ENCODE results near the gene TAF9B. TPM values are rescaled to one million over a fixed set of nuclear protein-coding genes. Genes with fewer than 3 reads are reported as not detected.
"Not testable (repeated sequence)": the region's sequence is repeated elsewhere in the genome, so short reads cannot be mapped to it uniquely, and the experiment has no call there.

TAF9B gene
- total RNA-seq, 2 donors from 2014 or later, result 44.0 to 53.1 TPM

GRCh38 chrX:78131117-78131516 is 8.3 kb downstream of the TAF9B start:
- 100% methylated on average over 1 of the region's 1 CpG; no CpG with 5 or more reads in 1 of the 2 experiments for WGBS, 2 experiments (ENCODE audit: insufficient coverage in 1 of 2, insufficient read length in 1 of 2)
- Histone ChIP-seq H3K36me3 (ENCODE audit: control insufficient read depth, insufficient read depth, low read length) (peaks cover 14% of the 10 kb centered on the region), H3K27ac (ENCODE audit: low read depth, low read length) (no peak overlapping the region), H3K27me3 (ENCODE audit: control insufficient read depth, insufficient read depth, low read length, poor library complexity, severe bottlenecking) (no peaks in the 10 kb centered on the region), H3K4me1 (ENCODE audit: control insufficient read depth, insufficient read depth, low read length) (no peaks in the 10 kb centered on the region), H3K9ac (ENCODE audit: extremely low read depth, low read length, poor library complexity, severe bottlenecking) (no peak overlapping the region), H3K9me3 (ENCODE audit: control insufficient read depth, low read length) (no peaks in the 10 kb centered on the region), H3K4me3 (ENCODE audit: low read length) (no peak overlapping the region)
- H3K36me3 Mint-ChIP-seq (ENCODE audit: low read depth), result peaks cover 26% of the 10 kb centered on the region
- TF ChIP-seq CTCF (conservative IDR thresholded peaks at IDR 0.05), result no peak
- no peaks in the 10 kb centered on the region for H3K27me3 Mint-ChIP-seq (ENCODE audit: insufficient read depth)
- peaks cover 35% of the 10 kb centered on the region for H3K9me3 Mint-ChIP-seq
- no peak overlapping the region for H3K27ac Mint-ChIP-seq
- no peak overlapping the region for H3K4me3 Mint-ChIP-seq
- no peak for DNase-seq
- no peaks in the 10 kb centered on the region for H3K4me1 Mint-ChIP-seq

- H3K27me3 Mint-ChIP-seq (ENCODE audit: insufficient read depth), result no peaks in the 10 kb centered on the region
- 100% methylated on average over 1 of the region's 1 CpG; no CpG with 5 or more reads in 1 of the 2 experiments for WGBS, 2 experiments (ENCODE audit: insufficient coverage in 1 of 2, insufficient read length in 1 of 2)
- H3K36me3 Mint-ChIP-seq (ENCODE audit: low read depth), result peaks cover 26% of the 10 kb centered on the region
- Histone ChIP-seq H3K27me3 (ENCODE audit: control insufficient read depth, insufficient read depth, low read length, poor library complexity, severe bottlenecking) (no peaks in the 10 kb centered on the region), H3K27ac (ENCODE audit: low read depth, low read length) (no peak overlapping the region), H3K9me3 (ENCODE audit: control insufficient read depth, low read length) (no peaks in the 10 kb centered on the region), H3K36me3 (ENCODE audit: control insufficient read depth, insufficient read depth, low read length) (peaks cover 21% of the 10 kb centered on the region), H3K4me3 (ENCODE audit: low read length) (no peak overlapping the region), H3K9ac (ENCODE audit: extremely low read depth, low read length, poor library complexity, severe bottlenecking) (no peak overlapping the region), H3K4me1 (ENCODE audit: control insufficient read depth, insufficient read depth, low read length) (no peaks in the 10 kb centered on the region)
- H3K27ac Mint-ChIP-seq, result no peak overlapping the region
- no peaks in the 10 kb centered on the region for H3K4me1 Mint-ChIP-seq
- no peak overlapping the region for H3K4me3 Mint-ChIP-seq
- H3K9me3 Mint-ChIP-seq, result peaks cover 37% of the 10 kb centered on the region
- TF ChIP-seq CTCF (conservative IDR thresholded peaks at IDR 0.05), result no peak
- DNase-seq, result no peak
These were observed 9.1 kb downstream of the TAF9B start for GRCh38 chrX:78130396-78130795.

- DNase-seq, result no peak
- Mint-ChIP-seq H3K4me3 (no peak overlapping the region), H3K36me3 (ENCODE audit: low read depth) (peaks cover 33% of the 10 kb centered on the region), H3K4me1 (no peaks in the 10 kb centered on the region), H3K27me3 (ENCODE audit: insufficient read depth) (no peaks in the 10 kb centered on the region), H3K27ac (no peak overlapping the region), H3K9me3 (peaks cover 40% of the 10 kb centered on the region)
- Histone ChIP-seq H3K36me3 (ENCODE audit: control insufficient read depth, insufficient read depth, low read length) (peaks cover 28% of the 10 kb centered on the region), H3K9me3 (ENCODE audit: control insufficient read depth, low read length) (no peaks in the 10 kb centered on the region), H3K4me3 (ENCODE audit: low read length) (no peak overlapping the region), H3K9ac (ENCODE audit: extremely low read depth, low read length, poor library complexity, severe bottlenecking) (no peak overlapping the region), H3K27ac (ENCODE audit: low read depth, low read length) (no peak overlapping the region), H3K4me1 (ENCODE audit: control insufficient read depth, insufficient read depth, low read length) (no peaks in the 10 kb centered on the region), H3K27me3 (ENCODE audit: control insufficient read depth, insufficient read depth, low read length, poor library complexity, severe bottlenecking) (no peaks in the 10 kb centered on the region)
- no peak for TF ChIP-seq CTCF (conservative IDR thresholded peaks at IDR 0.05)
These were observed 9.7 kb downstream of the TAF9B start for GRCh38 chrX:78129714-78130113.

- H3K27me3 Mint-ChIP-seq (ENCODE audit: insufficient read depth); H3K4me1 Mint-ChIP-seq; H3K4me3 Mint-ChIP-seq; DNase-seq; H3K4me1 ChIP-seq (ENCODE audit: control insufficient read depth, insufficient read depth, low read length); H3K9ac ChIP-seq (ENCODE audit: extremely low read depth, low read length, poor library complexity, severe bottlenecking); H3K27me3 ChIP-seq (ENCODE audit: control insufficient read depth, insufficient read depth, low read length, poor library complexity, severe bottlenecking); H3K4me3 ChIP-seq (ENCODE audit: low read length); H3K9me3 ChIP-seq (ENCODE audit: control insufficient read depth, low read length); H3K27ac ChIP-seq (ENCODE audit: low read depth, low read length); H3K27ac Mint-ChIP-seq: not testable (repeated sequence)
- Mint-ChIP-seq H3K36me3 (ENCODE audit: low read depth) (peaks cover 53% of the 10 kb centered on the region), H3K9me3 (peaks cover 42% of the 10 kb centered on the region)
- H3K36me3 ChIP-seq (ENCODE audit: control insufficient read depth, insufficient read depth, low read length), result peaks cover 58% of the 10 kb centered on the region
These were observed 13.7 kb downstream of the TAF9B start for GRCh38 chrX:78125781-78126180.
